ENCODE measurements around the gene FGD5.

The FGD5 gene

DNA sequence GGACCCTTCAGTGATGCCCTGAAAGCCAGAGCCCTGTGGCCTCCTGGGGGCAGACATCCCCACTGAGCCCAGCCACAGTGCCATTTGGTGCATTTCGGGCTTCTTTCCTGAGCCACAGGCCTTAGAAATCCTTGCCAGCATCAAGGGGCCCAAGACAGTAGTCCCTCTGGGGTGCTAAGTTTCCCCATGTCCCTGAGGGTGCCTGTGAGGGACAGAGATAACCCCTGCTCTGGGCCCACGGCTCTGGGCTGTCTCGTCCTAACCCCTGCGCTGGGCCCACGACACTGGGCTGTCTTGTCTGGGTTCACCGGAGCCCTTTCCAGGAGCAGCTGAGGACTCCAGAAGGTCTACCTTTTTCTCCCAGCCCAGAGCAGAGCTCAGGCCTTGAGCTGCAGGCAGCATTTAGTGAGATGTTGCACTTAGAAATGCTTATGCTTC lies 45.1 kb upstream of the FGD5 start:
- DNase-seq: no peak
- no peaks in the 10 kb centered on the region for H3K79me2 ChIP-seq (ENCODE audit: low read length)
- no peaks in the 10 kb centered on the region for H3K9me3 ChIP-seq (replicated peaks; ENCODE audit: insufficient read depth, low read length)
- H2AFZ ChIP-seq (ENCODE audit: low read length): no peak overlapping the region
- no peaks in the 10 kb centered on the region for H4K20me1 ChIP-seq (ENCODE audit: insufficient read depth, low read length)
- no peak overlapping the region for H3K9ac ChIP-seq (ENCODE audit: low read length)
- no peaks in the 10 kb centered on the region for H3F3A ChIP-seq (ENCODE audit: insufficient read depth, low read length)
- H3K27ac ChIP-seq (ENCODE audit: low read length): no peak overlapping the region
- H3K27me3 ChIP-seq (replicated peaks; ENCODE audit: insufficient read depth, low read length): no peaks in the 10 kb centered on the region
- no peaks in the 10 kb centered on the region for H3K9me2 ChIP-seq (replicated peaks; ENCODE audit: insufficient read depth, low read length)
- no peaks in the 10 kb centered on the region for H3K4me1 ChIP-seq (ENCODE audit: low read length)
- TF ChIP-seq EZH2 (optimal IDR thresholded peaks at IDR 0.05; ENCODE audit: low read depth, low read length): no peak
- no peak for TF ChIP-seq EZH2phosphoT487 (IDR thresholded peaks at IDR 0.05; ENCODE audit: low read length)
- TF ChIP-seq, protein P1, sequence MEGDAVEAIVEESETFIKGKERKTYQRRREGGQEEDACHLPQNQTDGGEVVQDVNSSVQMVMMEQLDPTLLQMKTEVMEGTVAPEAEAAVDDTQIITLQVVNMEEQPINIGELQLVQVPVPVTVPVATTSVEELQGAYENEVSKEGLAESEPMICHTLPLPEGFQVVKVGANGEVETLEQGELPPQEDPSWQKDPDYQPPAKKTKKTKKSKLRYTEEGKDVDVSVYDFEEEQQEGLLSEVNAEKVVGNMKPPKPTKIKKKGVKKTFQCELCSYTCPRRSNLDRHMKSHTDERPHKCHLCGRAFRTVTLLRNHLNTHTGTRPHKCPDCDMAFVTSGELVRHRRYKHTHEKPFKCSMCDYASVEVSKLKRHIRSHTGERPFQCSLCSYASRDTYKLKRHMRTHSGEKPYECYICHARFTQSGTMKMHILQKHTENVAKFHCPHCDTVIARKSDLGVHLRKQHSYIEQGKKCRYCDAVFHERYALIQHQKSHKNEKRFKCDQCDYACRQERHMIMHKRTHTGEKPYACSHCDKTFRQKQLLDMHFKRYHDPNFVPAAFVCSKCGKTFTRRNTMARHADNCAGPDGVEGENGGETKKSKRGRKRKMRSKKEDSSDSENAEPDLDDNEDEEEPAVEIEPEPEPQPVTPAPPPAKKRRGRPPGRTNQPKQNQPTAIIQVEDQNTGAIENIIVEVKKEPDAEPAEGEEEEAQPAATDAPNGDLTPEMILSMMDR (IDR thresholded peaks at IDR 0.05; ENCODE audit: low read length): no peak
- no peak overlapping the region for H3K4me3 ChIP-seq (ENCODE audit: low read length)
- H3K36me3 ChIP-seq (replicated peaks; ENCODE audit: insufficient read depth, low read length): no peaks in the 10 kb centered on the region
- H3K4me2 ChIP-seq (ENCODE audit: low read depth, low read length): no peak overlapping the region

DNA sequence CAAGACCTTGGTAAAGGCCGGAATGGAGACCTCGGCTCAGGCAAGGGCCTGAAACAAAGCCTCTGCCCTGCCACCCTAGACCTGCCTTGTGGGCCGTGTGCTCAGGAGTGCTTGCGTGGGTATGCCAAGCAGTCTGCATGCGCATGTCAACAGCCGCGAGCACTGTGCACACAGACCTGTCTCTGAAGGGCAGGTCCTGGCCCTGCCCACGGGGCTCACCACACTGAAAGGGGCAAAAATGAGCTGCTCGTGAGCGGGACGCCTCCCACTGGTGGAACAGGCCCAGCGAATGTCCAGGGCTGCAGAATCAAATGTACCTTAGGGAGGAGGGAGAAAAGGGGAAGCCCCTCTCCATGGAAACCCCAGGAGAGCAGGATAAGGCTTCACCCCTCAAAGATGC lies 44.3 kb upstream of the FGD5 start:
- Histone ChIP-seq H3K27me3 (replicated peaks; ENCODE audit: insufficient read depth, low read length) (no peaks in the 10 kb centered on the region), H3K79me2 (ENCODE audit: low read length) (no peaks in the 10 kb centered on the region), H4K20me1 (ENCODE audit: insufficient read depth, low read length) (no peaks in the 10 kb centered on the region), H3K27ac (ENCODE audit: low read length) (no peak overlapping the region), H2AFZ (ENCODE audit: low read length) (no peak overlapping the region), H3K9me3 (replicated peaks; ENCODE audit: insufficient read depth, low read length) (no peaks in the 10 kb centered on the region), H3K4me3 (ENCODE audit: low read length) (no peak overlapping the region), H3K9ac (ENCODE audit: low read length) (no peak overlapping the region), H3K4me2 (ENCODE audit: low read depth, low read length) (no peak overlapping the region), H3K4me1 (ENCODE audit: low read length) (no peaks in the 10 kb centered on the region), H3K9me2 (replicated peaks; ENCODE audit: insufficient read depth, low read length) (no peaks in the 10 kb centered on the region), H3F3A (ENCODE audit: insufficient read depth, low read length) (no peaks in the 10 kb centered on the region), H3K36me3 (replicated peaks; ENCODE audit: insufficient read depth, low read length) (no peaks in the 10 kb centered on the region)
- DNase-seq: no peak
- TF ChIP-seq EZH2 (optimal IDR thresholded peaks at IDR 0.05; ENCODE audit: low read depth, low read length): no peak
- no peak for TF ChIP-seq EZH2phosphoT487 (IDR thresholded peaks at IDR 0.05; ENCODE audit: low read length)
- TF ChIP-seq, protein P1 (IDR thresholded peaks at IDR 0.05; ENCODE audit: low read length): no peak

DNA sequence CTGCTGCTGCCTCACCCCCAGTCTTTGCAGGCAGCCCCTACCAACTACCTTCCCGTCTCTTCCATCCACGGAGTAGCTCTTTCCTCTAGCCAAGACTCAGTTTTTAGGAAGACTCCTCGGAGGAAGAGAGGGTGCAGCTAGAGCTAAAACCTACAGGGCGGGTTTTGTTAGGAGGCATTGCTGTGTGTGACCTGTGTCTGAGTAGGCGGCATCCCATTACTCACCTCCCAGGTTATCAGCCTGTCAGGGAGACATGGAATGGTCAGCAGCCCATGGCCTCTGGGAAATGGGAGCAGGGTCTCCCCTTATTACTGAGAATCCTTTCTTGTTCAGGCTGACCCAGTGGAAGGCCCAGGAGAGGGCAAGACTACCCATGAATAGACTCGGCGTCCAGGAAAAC lies 43.8 kb upstream of the FGD5 start:
- Histone ChIP-seq H4K20me1 (ENCODE audit: insufficient read depth, low read length) (no peaks in the 10 kb centered on the region), H3K36me3 (replicated peaks; ENCODE audit: insufficient read depth, low read length) (no peaks in the 10 kb centered on the region), H3K9me3 (replicated peaks; ENCODE audit: insufficient read depth, low read length) (no peaks in the 10 kb centered on the region), H3K79me2 (ENCODE audit: low read length) (no peaks in the 10 kb centered on the region), H3F3A (ENCODE audit: insufficient read depth, low read length) (no peaks in the 10 kb centered on the region), H2AFZ (ENCODE audit: low read length) (no peak overlapping the region), H3K9ac (ENCODE audit: low read length) (no peak overlapping the region), H3K27me3 (replicated peaks; ENCODE audit: insufficient read depth, low read length) (no peaks in the 10 kb centered on the region), H3K27ac (ENCODE audit: low read length) (no peak overlapping the region), H3K4me3 (ENCODE audit: low read length) (no peak overlapping the region), H3K4me2 (ENCODE audit: low read depth, low read length) (no peak overlapping the region), H3K9me2 (replicated peaks; ENCODE audit: insufficient read depth, low read length) (no peaks in the 10 kb centered on the region), H3K4me1 (ENCODE audit: low read length) (no peaks in the 10 kb centered on the region)
- no peak for DNase-seq
- no peak for TF ChIP-seq EZH2phosphoT487 (IDR thresholded peaks at IDR 0.05; ENCODE audit: low read length)
- TF ChIP-seq EZH2 (optimal IDR thresholded peaks at IDR 0.05; ENCODE audit: low read depth, low read length): no peak
- TF ChIP-seq, protein P1 (IDR thresholded peaks at IDR 0.05; ENCODE audit: low read length): no peak
